Keratinocyte (primary cell): ENCODE measurements around the gene LRRC8C. TPM values are rescaled to one million over a fixed set of nuclear protein-coding genes. Genes with fewer than 3 reads are reported as not detected.

Source experiments
- DNase-seq: peaks from one replicate; pipeline ENCODE4 v3.0.0-alpha.2; 2011; ENCODE audit warnings: low read depth, missing footprints, low spot score
- FAIRE-seq: peaks from 2 replicates; lab custom pipeline; 2011; peaks lifted over from hg19 to GRCh38; lab: Jason Lieb, UNC
- H2AFZ ChIP-seq: 2 replicates; pipeline ENCODE4 v1.6.0; 2012; ENCODE audit warnings: low read length, control low read depth, inconsistent platforms; ENCODE audit not compliant: control insufficient read depth
- H3K27ac ChIP-seq: 2 replicates; pipeline ENCODE4 v1.5.1; 2011; ENCODE audit warnings: low read length; ENCODE audit not compliant: control insufficient read depth, insufficient read depth
- H3K27me3 ChIP-seq: 3 replicates; pipeline ENCODE4 v1.6.0; 2011; ENCODE audit warnings: low read length; ENCODE audit not compliant: control insufficient read depth, insufficient read depth; ENCODE audit errors: extremely low read depth
- H3K36me3 ChIP-seq, 2 experiments: 2 replicates in 1 of 2; 3 replicates in 1 of 2; pipeline ENCODE4 v1.5.1; 2011; ENCODE audit warnings: low read length in 2 of 2, mild to moderate bottlenecking in 1 of 2; ENCODE audit not compliant: control insufficient read depth in 2 of 2, insufficient read depth in 2 of 2; ENCODE audit errors: extremely low read depth in 1 of 2
- H3K4me1 ChIP-seq: 3 replicates; pipeline ENCODE4 v1.5.1; 2011; ENCODE audit warnings: low read length; ENCODE audit not compliant: control insufficient read depth, insufficient read depth; ENCODE audit errors: extremely low read depth
- H3K4me2 ChIP-seq: 3 replicates; pipeline ENCODE4 v1.6.0; 2011; ENCODE audit warnings: low read depth, low read length; ENCODE audit not compliant: control insufficient read depth, insufficient read depth; ENCODE audit errors: extremely low read depth
- H3K4me3 ChIP-seq, 3 experiments: fragments of 200-600 bp in 1 of 3; sonication (generic) in 1 of 3; 2 replicates in 2 of 3; 3 replicates in 1 of 3; pipeline ENCODE4 v1.5.1; 2011 to 2016; ENCODE audit warnings: low read length in 3 of 3, mild to moderate bottlenecking in 3 of 3, control low read depth in 2 of 3, inconsistent platforms in 1 of 3, low read depth in 1 of 3, mixed read lengths in 1 of 3, mixed run types in 1 of 3, moderate library complexity in 1 of 3; ENCODE audit not compliant: control insufficient read depth in 2 of 3, insufficient read depth in 2 of 3; ENCODE audit errors: extremely low read depth in 1 of 3
- H3K79me2 ChIP-seq: 2 replicates; pipeline ENCODE4 v1.6.0; 2012; ENCODE audit warnings: low read length; ENCODE audit not compliant: control insufficient read depth, insufficient read depth
- H3K9ac ChIP-seq: 3 replicates; pipeline ENCODE4 v1.6.0; 2011; ENCODE audit warnings: low read length; ENCODE audit not compliant: control insufficient read depth, insufficient read depth; ENCODE audit errors: extremely low read depth
- H3K9me1 ChIP-seq: 3 replicates; pipeline ENCODE4 v1.6.0; 2011; ENCODE audit warnings: low read length; ENCODE audit not compliant: control insufficient read depth, insufficient read depth; ENCODE audit errors: extremely low read depth
- H3K9me3 ChIP-seq: 2 replicates; pipeline ENCODE4 v1.5.1; 2012; ENCODE audit warnings: low read depth, low read length; ENCODE audit not compliant: control insufficient read depth
- H4K20me1 ChIP-seq: 3 replicates; pipeline ENCODE4 v1.6.0; 2011; ENCODE audit warnings: low read length; ENCODE audit not compliant: control insufficient read depth, insufficient read depth; ENCODE audit errors: extremely low read depth
- CTCF ChIP-seq, 3 experiments: IDR thresholded peaks in 1 of 3; conservative IDR thresholded peaks in 1 of 3; optimal IDR thresholded peaks in 1 of 3; 2 replicates in 2 of 3; 3 replicates in 1 of 3; pipeline versions ENCODE3 to v1.5.1; 2011; ENCODE audit warnings: low read length in 3 of 3, mild to moderate bottlenecking in 3 of 3, moderate library complexity in 2 of 3, control low read depth in 1 of 3, inconsistent platforms in 1 of 3; ENCODE audit not compliant: insufficient read depth in 2 of 3; ENCODE audit errors: extremely low read depth in 1 of 3
- EZH2 ChIP-seq: IDR thresholded peaks from one replicate; pipeline ENCODE4 v1.6.1; 2012; ENCODE audit warnings: inconsistent platforms, mild to moderate bottlenecking, low read length, moderate library complexity
- dilution Hi-C: fragments of 300-500 bp; cut with MboI; formaldehyde crosslinking; loops from one replicate; pipeline ENCODE4 v1.7.0; 2020; ENCODE audit warnings: low sequenced_read_pairs; ENCODE audit not compliant: extremely low pct_ligation_motif_present
- polyA plus RNA-seq, 5 experiments: library from polyadenylated mRNA; depleted of rRNA in 3 of 5; stranded (reverse) in 3 of 5; stranded (forward) in 1 of 5; unstranded in 1 of 5; fragments of >200 nt; gene quantifications; 1 replicate in 1 of 5; 2 replicates in 3 of 5; 3 replicates in 1 of 5; pipeline versions ENCODE4 v1.2.1 to v1.2.3, GENCODE V29; 2011 to 2012; ENCODE audit warnings: missing spikeins in 2 of 5, low read depth in 1 of 5, low replicate concordance in 1 of 5

The LRRC8C gene
- polyA plus RNA-seq, 1 donor (not counting 4 experiments of a cell fraction or from before 2014, with no cell fraction given): 18.4 TPM

- no peaks in the 10 kb centered on the region for H4K20me1 ChIP-seq
- TF ChIP-seq CTCF (optimal IDR thresholded peaks at IDR 0.05 in 1 of 3, IDR thresholded peaks at IDR 0.05 in 1 of 3, conservative IDR thresholded peaks at IDR 0.05 in 1 of 3; ENCODE audit: extremely low read depth in 1 of 3, insufficient read depth in 2 of 3, low read length in 3 of 3): no peak
- no peak for TF ChIP-seq EZH2
- dilution Hi-C loops: no loop called here
- H3K9ac ChIP-seq: no peak overlapping the region
- H2AFZ ChIP-seq: no peak overlapping the region
- no peaks in the 10 kb centered on the region for H3K9me1 ChIP-seq
- no peak for DNase-seq
- no peaks in the 10 kb centered on the region for H3K27me3 ChIP-seq
- H3K9me3 ChIP-seq: no peaks in the 10 kb centered on the region
- no peaks in the 10 kb centered on the region for H3K36me3 ChIP-seq
- H3K4me2 ChIP-seq: no peak overlapping the region
- peaks cover 34% of the 10 kb centered on the region for H3K4me1 ChIP-seq
- H3K79me2 ChIP-seq: no peaks in the 10 kb centered on the region
- no peak overlapping the region for H3K4me3 ChIP-seq
- FAIRE-seq: no peak
- no peak overlapping the region for H3K27ac ChIP-seq
These were observed 25.8 kb upstream of the LRRC8C start for GRCh38 chr1:89607156-89607555.

DNA sequence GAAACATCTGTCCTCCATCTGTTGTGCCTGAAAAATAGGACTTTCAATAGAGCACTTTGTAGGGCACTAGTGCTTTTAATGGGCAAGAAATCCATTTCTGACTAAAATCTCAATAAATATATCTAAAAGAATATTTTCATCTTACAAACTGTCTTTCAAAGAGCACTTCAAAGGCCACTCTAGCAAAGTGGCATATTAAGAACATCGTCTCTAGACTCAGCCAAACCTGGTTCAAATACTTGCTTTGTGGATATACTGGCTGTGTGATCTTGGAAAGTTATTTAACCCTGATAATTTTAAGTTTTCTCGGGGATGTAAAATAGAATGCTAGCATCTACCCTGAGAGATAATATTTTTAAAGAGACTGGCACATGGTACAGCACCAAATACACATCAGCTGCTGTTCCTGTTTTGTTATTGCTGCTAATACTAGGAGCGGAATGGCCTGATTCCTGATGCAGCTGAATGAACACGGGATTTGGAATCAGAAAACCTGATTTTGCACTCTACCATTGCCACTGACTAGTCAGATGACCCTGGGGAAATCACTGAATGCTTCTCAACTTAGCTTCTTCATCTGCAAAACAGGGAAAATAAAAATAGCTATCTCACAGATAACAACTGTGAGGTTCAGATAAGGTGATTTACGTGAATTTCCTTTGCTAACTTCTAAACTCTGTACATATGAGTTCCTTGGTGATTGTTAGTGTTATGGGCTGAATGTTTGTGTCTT lies 25.2 kb upstream of the LRRC8C start:
- Histone ChIP-seq H3K79me2 (no peaks in the 10 kb centered on the region), H2AFZ (no peak overlapping the region), H3K4me1 (peaks cover 34% of the 10 kb centered on the region)

More for the DNA sequence above, 25.2 kb upstream of the LRRC8C start:
- Histone ChIP-seq H3K4me3 (no peak overlapping the region), H3K9me1 (no peaks in the 10 kb centered on the region), H3K36me3 (no peaks in the 10 kb centered on the region), H3K27ac (no peak overlapping the region), H3K9me3 (no peaks in the 10 kb centered on the region), H3K9ac (no peak overlapping the region), H3K4me2 (no peak overlapping the region), H4K20me1 (no peaks in the 10 kb centered on the region), H3K27me3 (no peaks in the 10 kb centered on the region)
- dilution Hi-C loops: no loop called here
- no peak for DNase-seq
- TF ChIP-seq CTCF (optimal IDR thresholded peaks at IDR 0.05 in 1 of 3, IDR thresholded peaks at IDR 0.05 in 1 of 3, conservative IDR thresholded peaks at IDR 0.05 in 1 of 3; ENCODE audit: extremely low read depth in 1 of 3, insufficient read depth in 2 of 3, low read length in 3 of 3): no peak
- no peak for TF ChIP-seq EZH2
- FAIRE-seq: peak; percentile 13
